H9 (cell line): Measurements from ENCODE around the gene SLC35F2. TPM values are rescaled to one million over a fixed set of nuclear protein-coding genes. Genes with fewer than 3 reads are reported as not detected.

Source experiments
- DNase-seq: peaks from one replicate; pipeline ENCODE4 v3.0.0-alpha.2; 2017
- H2AFZ ChIP-seq: one replicate; pipeline ENCODE4 v1.6.1; 2013; ENCODE audit warnings: mild to moderate bottlenecking, low read length, control low read depth, moderate library complexity
- H2AK5ac ChIP-seq: 2 replicates; pipeline ENCODE4 v1.6.1; 2013; ENCODE audit warnings: low read length, control low read depth, mixed read lengths; ENCODE audit not compliant: insufficient read length
- H2BK120ac ChIP-seq: one replicate; pipeline ENCODE4 v1.6.1; 2013; ENCODE audit warnings: low read depth, mild to moderate bottlenecking, low read length, control low read depth, inconsistent platforms; ENCODE audit not compliant: poor library complexity, severe bottlenecking
- H2BK12ac ChIP-seq: 2 replicates; pipeline ENCODE4 v1.6.1; 2013; ENCODE audit warnings: low read length, control low read depth, mixed read lengths, low read depth; ENCODE audit not compliant: insufficient read length
- H2BK15ac ChIP-seq: 2 replicates; pipeline ENCODE4 v1.6.1; 2013; ENCODE audit warnings: low read depth, low read length, control low read depth
- H2BK20ac ChIP-seq: one replicate; pipeline ENCODE4 v1.6.1; 2013; ENCODE audit warnings: low read depth, mild to moderate bottlenecking, low read length, control low read depth, inconsistent platforms; ENCODE audit not compliant: poor library complexity, severe bottlenecking
- H2BK5ac ChIP-seq: 2 replicates; pipeline ENCODE4 v1.6.1; 2013; ENCODE audit warnings: low read length, control low read depth, mixed read lengths; ENCODE audit not compliant: insufficient read length
- H3K14ac ChIP-seq: 2 replicates; pipeline ENCODE4 v1.6.1; 2013; ENCODE audit warnings: low read length, control low read depth; ENCODE audit not compliant: insufficient read depth
- H3K18ac ChIP-seq: 2 replicates; pipeline ENCODE4 v1.6.1; 2013; ENCODE audit warnings: low read depth, mild to moderate bottlenecking, mixed read lengths, low read length, control low read depth; ENCODE audit not compliant: insufficient read length
- H3K23ac ChIP-seq: 2 replicates; pipeline ENCODE4 v1.6.1; 2013; ENCODE audit warnings: low read length, control low read depth, mixed read lengths, low read depth; ENCODE audit not compliant: insufficient read length
- H3K23me2 ChIP-seq: 2 replicates; pipeline ENCODE4 v1.6.1; 2013; ENCODE audit warnings: low read depth, mild to moderate bottlenecking, mixed read lengths, low read length, control low read depth; ENCODE audit not compliant: insufficient read length, poor library complexity, severe bottlenecking
- H3K27ac ChIP-seq: 2 replicates; pipeline ENCODE4 v1.5.1; 2013; ENCODE audit warnings: low read length, control low read depth, mixed read lengths, low read depth; ENCODE audit not compliant: insufficient read length
- H3K27me3 ChIP-seq: 2 replicates; pipeline ENCODE4 v1.6.1; 2013; ENCODE audit warnings: low read length, control low read depth, inconsistent platforms; ENCODE audit not compliant: insufficient read depth
- H3K4ac ChIP-seq: 2 replicates; pipeline ENCODE4 v1.6.1; 2013; ENCODE audit warnings: low read depth, mild to moderate bottlenecking, control low read depth, inconsistent platforms, low read length, moderate library complexity
- H3K4me1 ChIP-seq: 2 replicates; pipeline ENCODE4 v1.6.1; 2013; ENCODE audit warnings: low read length, control low read depth, inconsistent platforms; ENCODE audit not compliant: insufficient read depth
- H3K4me2 ChIP-seq: 2 replicates; pipeline ENCODE4 v1.6.1; 2013; ENCODE audit warnings: low read length, control low read depth, mixed read lengths; ENCODE audit not compliant: insufficient read length, insufficient read depth
- H3K56ac ChIP-seq: 2 replicates; pipeline ENCODE4 v1.6.1; 2013; ENCODE audit warnings: low read depth, mild to moderate bottlenecking, mixed read lengths, low read length, control low read depth; ENCODE audit not compliant: insufficient read length
- H3K79me1 ChIP-seq: 2 replicates; pipeline ENCODE4 v1.6.1; 2013; ENCODE audit warnings: low read depth, mild to moderate bottlenecking, moderate library complexity, low read length, control low read depth, inconsistent platforms; ENCODE audit not compliant: insufficient read depth, poor library complexity, severe bottlenecking
- H3K79me2 ChIP-seq: 2 replicates; pipeline ENCODE4 v1.6.1; 2013; ENCODE audit warnings: low read length, control low read depth, inconsistent platforms; ENCODE audit not compliant: insufficient read depth
- H3K9ac ChIP-seq: 2 replicates; pipeline ENCODE4 v1.6.1; 2013; ENCODE audit warnings: low read length, control low read depth, mixed read lengths; ENCODE audit not compliant: insufficient read length; ENCODE audit errors: extremely low read depth
- H3K9me3 ChIP-seq: one replicate; pipeline ENCODE4 v1.6.1; 2013; ENCODE audit warnings: low read depth, low read length, inconsistent platforms; ENCODE audit not compliant: control insufficient read depth
- H3T11ph ChIP-seq: one replicate; pipeline ENCODE4 v1.6.1; 2013; ENCODE audit warnings: mild to moderate bottlenecking, low read length, control low read depth, inconsistent platforms
- H4K20me1 ChIP-seq: one replicate; pipeline ENCODE4 v1.6.1; 2013; ENCODE audit not compliant: control insufficient read depth, insufficient read length, insufficient read depth
- H4K5ac ChIP-seq: 2 replicates; pipeline ENCODE4 v1.6.1; 2013; ENCODE audit warnings: low read depth, mild to moderate bottlenecking, mixed read lengths, low read length, control low read depth; ENCODE audit not compliant: insufficient read length
- H4K8ac ChIP-seq: replicated peaks from 2 replicates; pipeline ENCODE4 v1.6.1; 2013; ENCODE audit warnings: low read length, control low read depth, mixed read lengths, low read depth; ENCODE audit not compliant: insufficient read length
- H4K91ac ChIP-seq: 2 replicates; pipeline ENCODE4 v1.6.1; 2013; ENCODE audit warnings: low read depth, mild to moderate bottlenecking, moderate library complexity, mixed read lengths, low read length, control low read depth; ENCODE audit not compliant: insufficient read length
- H3K27ac Mint-ChIP-seq, 3 experiments: 2 replicates in 2 of 3; 3 replicates in 1 of 3; pipeline ENCODE4 v1.8.0; 2020 to 2021; ENCODE audit warnings: mixed read lengths in 3 of 3, mild to moderate bottlenecking in 1 of 3, moderate library complexity in 1 of 3
- H3K27me3 Mint-ChIP-seq: 2 replicates; pipeline ENCODE4 v1.8.0; 2021; ENCODE audit warnings: low read depth, mild to moderate bottlenecking, moderate library complexity, mixed read lengths
- H3K36me3 Mint-ChIP-seq, 3 experiments: 2 replicates in 2 of 3; 3 replicates in 1 of 3; pipeline ENCODE4 v1.8.0; 2020 to 2021; ENCODE audit warnings: low read depth in 3 of 3, mixed read lengths in 3 of 3; ENCODE audit not compliant: insufficient read depth in 1 of 3
- H3K4me1 Mint-ChIP-seq, 2 experiments: 2 replicates each; pipeline ENCODE4 v1.8.0; 2020; ENCODE audit warnings: mixed read lengths in 2 of 2
- H3K4me3 Mint-ChIP-seq, 2 experiments: 2 replicates in 1 of 2; 3 replicates in 1 of 2; pipeline ENCODE4 v1.8.0; 2020 to 2021; ENCODE audit warnings: mild to moderate bottlenecking in 2 of 2, mixed read lengths in 2 of 2, moderate library complexity in 1 of 2
- H3K9me3 Mint-ChIP-seq, 2 experiments: 2 replicates in 1 of 2; 3 replicates in 1 of 2; pipeline ENCODE4 v1.8.0; 2020; ENCODE audit warnings: mild to moderate bottlenecking in 2 of 2, mixed read lengths in 2 of 2, moderate library complexity in 1 of 2
- CTCF ChIP-seq: fragments of 200-600 bp; sonication (generic); conservative IDR thresholded peaks from 3 replicates; pipeline ENCODE4 v1.8.0; 2021; ENCODE audit warnings: antibody characterized with exemption, mild to moderate bottlenecking
- WGBS: extraction: QIAGEN DNeasy Blood & Tissue Kit; methylation state at CpG from one replicate; pipeline ENCODE4 v1.1.7; 2013; ENCODE audit warnings: missing lambda C conversion rate, low lambda C conversion rate, mixed read lengths; ENCODE audit not compliant: insufficient read length; ENCODE audit errors: extremely low coverage; 5-methylcytosine and 5-hydroxymethylcytosine counted together
- total RNA-seq: library from RNA; stranded (reverse); gene quantifications from 2 replicates; pipeline ENCODE4 v1.2.1, GENCODE V29; 2021

Gene SLC35F2
- total RNA-seq, 1 experiment from 2014 or later = 24.0 TPM

- H2BK5ac ChIP-seq = no peak overlapping the region
- no peaks in the 10 kb centered on the region for H3K23me2 ChIP-seq
- H3K27me3 Mint-ChIP-seq = no peaks in the 10 kb centered on the region; the same call in 1 of the 2 replicates
- H3K9me3 Mint-ChIP-seq = no peaks in the 10 kb centered on the region
- no peak overlapping the region for H3K18ac ChIP-seq
- no peaks in the 10 kb centered on the region for H3K36me3 Mint-ChIP-seq
- no peak overlapping the region for H2AFZ ChIP-seq
- no peak overlapping the region for H3K27ac Mint-ChIP-seq
- no peaks in the 10 kb centered on the region for H3K9me3 ChIP-seq
- H2BK12ac ChIP-seq = no peak overlapping the region
- WGBS = no CpG with 5 or more reads among the region's 9 CpGs
- H3K56ac ChIP-seq = no peak overlapping the region
- no peak for DNase-seq
- H3K79me1 ChIP-seq = no peaks in the 10 kb centered on the region
- H3K4me2 ChIP-seq = no peak overlapping the region
- H2BK120ac ChIP-seq = no peak overlapping the region
- no peak overlapping the region for H3K27ac ChIP-seq
- H3K4me3 Mint-ChIP-seq = no peak overlapping the region
- no peak overlapping the region for H3K4ac ChIP-seq
- no peak overlapping the region for H4K91ac ChIP-seq
- peaks cover 0 to 2% of the 10 kb centered on the region in 2 experiments; a peak in 1 of 4 replicates for H3K4me1 Mint-ChIP-seq
- TF ChIP-seq CTCF = no peak
- H2BK15ac ChIP-seq = no peak overlapping the region
- H2BK20ac ChIP-seq = no peak overlapping the region
- H4K5ac ChIP-seq = no peak overlapping the region
- no peak overlapping the region for H3K9ac ChIP-seq
- H3K4me1 ChIP-seq = no peaks in the 10 kb centered on the region
- H4K20me1 ChIP-seq = no peaks in the 10 kb centered on the region
- no peak overlapping the region for H3K14ac ChIP-seq
- no peak overlapping the region for H4K8ac ChIP-seq
- no peak overlapping the region for H2AK5ac ChIP-seq
- no peaks in the 10 kb centered on the region for H3K27me3 ChIP-seq
- no peaks in the 10 kb centered on the region for H3K79me2 ChIP-seq
- no peak overlapping the region for H3T11ph ChIP-seq
- no peak overlapping the region for H3K23ac ChIP-seq
These were observed 107.5 kb downstream of the SLC35F2 start for GRCh38 chr11:107751082-107751481.
